Thymus (tissue), 11 donors: Measurements from ENCODE around the gene WDR3. TPM values are rescaled to one million over a fixed set of nuclear protein-coding genes. Genes with fewer than 3 reads are reported as not detected.
A peak's percentile ranks its signal among the peaks of the same experiment; 100 is the strongest.
"Not testable (repeated sequence)": the region's sequence is repeated elsewhere in the genome, so short reads cannot be mapped to it uniquely, and the experiment has no call there.

ENCODE experiments used
- DNase-seq, 9 donors: peaks; one replicate each; pipeline ENCODE4 v3.0.0-alpha.2; 2013; ENCODE audit warnings: low spot score in 9 of 9, low read depth in 6 of 9, missing footprints in 1 of 9
- H3K27ac ChIP-seq, 2 donors: one replicate each; pipeline ENCODE4 v1.5.1; 2013; ENCODE audit warnings: control low read depth in 1 of 2, low read depth in 1 of 2, low read length in 1 of 2, mild to moderate bottlenecking in 1 of 2, moderate library complexity in 1 of 2
- H3K27me3 ChIP-seq, 2 donors: one replicate each; pipeline ENCODE4 v1.5.1; 2013; ENCODE audit warnings: low read length in 1 of 2; ENCODE audit not compliant: control insufficient read depth in 2 of 2, insufficient read depth in 1 of 2
- H3K36me3 ChIP-seq, 2 donors: one replicate each; pipeline ENCODE4 v1.5.1; 2013; ENCODE audit warnings: low read length in 1 of 2, mild to moderate bottlenecking in 1 of 2, moderate library complexity in 1 of 2; ENCODE audit not compliant: control insufficient read depth in 2 of 2, insufficient read depth in 2 of 2
- H3K4me1 ChIP-seq, 2 donors: one replicate each; pipeline ENCODE4 v1.5.1; 2013; ENCODE audit warnings: low read length in 2 of 2; ENCODE audit not compliant: control insufficient read depth in 2 of 2, insufficient read depth in 2 of 2
- H3K4me3 ChIP-seq, 2 donors: one replicate each; pipeline ENCODE4 v1.5.1; 2013; ENCODE audit warnings: low read length in 2 of 2, control low read depth in 1 of 2, mild to moderate bottlenecking in 1 of 2
- H3K9me3 ChIP-seq, 2 donors: one replicate each; pipeline ENCODE4 v1.5.1; 2013; ENCODE audit warnings: low read length in 1 of 2, mild to moderate bottlenecking in 1 of 2; ENCODE audit not compliant: control insufficient read depth in 2 of 2, insufficient read depth in 1 of 2
- WGBS: extraction: QIAGEN DNeasy Blood & Tissue Kit; methylation state at CpG from one replicate; pipeline ENCODE4 v1.1.7; 2013; 5-methylcytosine and 5-hydroxymethylcytosine counted together
- polyA plus RNA-seq: library from polyadenylated mRNA; stranded (reverse); fragments of 200-250 nt; gene quantifications from one replicate; pipeline ENCODE4 v1.2.3, GENCODE V29; 2013
- total RNA-seq: library from RNA; stranded (reverse); fragments of 120-200 nt; gene quantifications from one replicate; pipeline ENCODE4 v1.2.4, GENCODE V29; 2013
- donor health status: healthy.

Gene WDR3
- total and polyA plus RNA-seq, 2 donors, result 4.8 to 21.6 TPM

- H3K27me3 ChIP-seq, result no peaks in the 10 kb centered on the region
- WGBS, result 99% methylated on average over 1 of the region's 1 CpG
- no peak overlapping the region for H3K4me3 ChIP-seq
- no peak for DNase-seq
- no peaks in the 10 kb centered on the region for H3K9me3 ChIP-seq
- no peaks in the 10 kb centered on the region for H3K4me1 ChIP-seq
- H3K27ac ChIP-seq, result no peak overlapping the region
- H3K36me3 ChIP-seq, result peaks cover 24 to 34% of the 10 kb centered on the region in 2 donors
Observed at GRCh38 chr1:117899801-117900200, 29.7 kb upstream of the WDR3 start.

DNA sequence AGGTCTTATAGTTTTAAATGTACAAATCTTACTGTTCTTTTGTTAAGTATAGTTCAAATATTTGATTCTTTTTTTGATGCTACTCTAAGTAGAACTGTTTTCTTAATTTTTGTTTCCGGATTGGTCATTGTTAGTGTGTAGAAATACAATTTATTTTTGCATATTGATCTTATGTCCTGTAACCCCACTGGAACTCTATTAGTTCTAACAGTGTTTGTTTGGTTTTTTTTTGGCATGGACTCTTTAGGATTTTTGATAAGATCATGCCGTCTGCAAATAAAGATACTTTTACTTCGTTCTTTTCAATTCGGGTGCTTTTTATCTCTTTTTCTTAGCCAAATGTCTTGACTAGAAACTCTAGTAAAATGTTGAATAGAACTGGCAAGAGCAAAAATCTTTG is 26.6 kb upstream of the WDR3 start:
- H3K4me3 ChIP-seq, result no peak overlapping the region
- WGBS, result 98% methylated on average over 4 of the region's 4 CpGs
- H3K9me3 ChIP-seq, result no peaks in the 10 kb centered on the region
- no peak for DNase-seq
- no peaks in the 10 kb centered on the region for H3K4me1 ChIP-seq
- no peaks in the 10 kb centered on the region for H3K27me3 ChIP-seq
- H3K27ac ChIP-seq, result no peak overlapping the region
- H3K36me3 ChIP-seq, result peaks cover 22 to 34% of the 10 kb centered on the region in 2 donors

GRCh38 chr1:117904485-117904884 is 25.1 kb upstream of the WDR3 start:
- H3K36me3 ChIP-seq, result peaks cover 17 to 28% of the 10 kb centered on the region in 2 donors

GRCh38 chr1:117905019-117905418 is 24.5 kb upstream of the WDR3 start:
- H3K36me3 ChIP-seq, result peaks cover 17 to 28% of the 10 kb centered on the region in 2 donors
- no peak overlapping the region for H3K27ac ChIP-seq
- no peaks in the 10 kb centered on the region for H3K9me3 ChIP-seq
- H3K27me3 ChIP-seq, result no peaks in the 10 kb centered on the region
- 97% methylated on average over 2 of the region's 2 CpGs for WGBS
- DNase-seq, result no peak
- H3K4me1 ChIP-seq, result no peaks in the 10 kb centered on the region
- no peak overlapping the region for H3K4me3 ChIP-seq

More at GRCh38 chr1:117904485-117904884, 25.1 kb upstream of the WDR3 start:
- Histone ChIP-seq H3K4me3 (no peak overlapping the region), H3K9me3 (no peaks in the 10 kb centered on the region), H3K27ac (no peak overlapping the region), H3K4me1 (no peaks in the 10 kb centered on the region), H3K27me3 (no peaks in the 10 kb centered on the region)
- 99% methylated on average over 3 of the region's 3 CpGs for WGBS
- DNase-seq, result no peak

DNA sequence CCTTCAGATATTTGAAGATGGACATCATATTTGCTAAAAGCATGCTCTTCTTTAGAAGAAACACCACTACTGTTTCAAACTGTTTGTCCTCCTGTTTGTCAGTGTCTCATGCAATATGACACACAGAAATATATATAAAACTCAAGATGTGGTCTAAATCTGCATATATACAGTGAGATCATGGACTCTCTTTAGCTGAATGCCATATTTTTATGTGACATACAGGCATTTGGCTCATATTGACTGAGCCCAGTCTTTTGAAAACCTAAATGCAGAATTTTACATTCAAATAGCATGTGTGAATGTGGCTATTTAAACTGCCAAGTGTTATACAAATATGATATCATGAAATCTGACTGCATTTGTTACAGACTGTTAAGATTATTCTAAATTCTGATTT is 18.5 kb upstream of the WDR3 start:
- Histone ChIP-seq H3K4me1 (no peaks in the 10 kb centered on the region), H3K27ac (no peak overlapping the region), H3K27me3 (no peaks in the 10 kb centered on the region), H3K36me3 (peaks cover 24 to 31% of the 10 kb centered on the region in 2 donors), H3K4me3 (no peak overlapping the region), H3K9me3 (no peaks in the 10 kb centered on the region)
- no peak for DNase-seq

GRCh38 chr1:117919376-117919775 is 10.2 kb upstream of the WDR3 start:
- Histone ChIP-seq H3K4me3 (no peak overlapping the region), H3K36me3 (peaks cover 12% of the 10 kb centered on the region in 2 donors), H3K27ac (no peak overlapping the region), H3K27me3 (no peaks in the 10 kb centered on the region), H3K4me1 (no peaks in the 10 kb centered on the region), H3K9me3 (no peaks in the 10 kb centered on the region)
- DNase-seq, result no peak

- Histone ChIP-seq H3K9me3 (no peaks in the 10 kb centered on the region), H3K4me1 (no peaks in the 10 kb centered on the region), H3K27ac (no peak overlapping the region), H3K36me3 (peaks cover 0 to 7% of the 10 kb centered on the region in 2 donors), H3K4me3 (no peak overlapping the region), H3K27me3 (no peaks in the 10 kb centered on the region)
- DNase-seq, result no peak
- 98% methylated on average over 2 of the region's 2 CpGs for WGBS
Observed at GRCh38 chr1:117921991-117922390, 7.5 kb upstream of the WDR3 start.

GRCh38 chr1:117922717-117923116 is 6.8 kb upstream of the WDR3 start:
- not testable (repeated sequence) for H3K9me3 ChIP-seq, H3K36me3 ChIP-seq
- WGBS, result 96% methylated on average over 7 of the region's 7 CpGs

GRCh38 chr1:117925981-117926380 is 3.6 kb upstream of the WDR3 start:
- no peak overlapping the region for H3K27ac ChIP-seq
- 85% methylated on average over 3 of the region's 3 CpGs for WGBS

More at GRCh38 chr1:117922717-117923116, 6.8 kb upstream of the WDR3 start:
- H3K27ac ChIP-seq, H3K4me1 ChIP-seq, H3K27me3 ChIP-seq, DNase-seq, H3K4me3 ChIP-seq: not testable (repeated sequence)

GRCh38 chr1:117928881-117929342 is 627 bp upstream of the WDR3 start:
- Histone ChIP-seq H3K27me3 (no peaks in the 10 kb centered on the region), H3K4me3 (peak overlapping the region; percentile 83 to 96), H3K27ac (peak overlapping the region; percentile 62 to 91), H3K9me3 (no peaks in the 10 kb centered on the region), H3K4me1 (peaks cover 13 to 14% of the 10 kb centered on the region in 2 donors), H3K36me3 (no peaks in the 10 kb centered on the region)
- under 1% methylated on average over 24 of the region's 24 CpGs for WGBS
- peak in 7 of 9 donors; percentile 2 to 56 (median 8) for DNase-seq

More at GRCh38 chr1:117925981-117926380, 3.6 kb upstream of the WDR3 start:
- Histone ChIP-seq H3K36me3 (no peaks in the 10 kb centered on the region), H3K9me3 (no peaks in the 10 kb centered on the region), H3K4me3 (no peak overlapping the region), H3K4me1 (peaks cover 12 to 14% of the 10 kb centered on the region in 2 donors), H3K27me3 (no peaks in the 10 kb centered on the region)
- no peak for DNase-seq
